ENCODE data around the gene PECR. TPM values are rescaled to one million over a fixed set of nuclear protein-coding genes. Genes with fewer than 3 reads are reported as not detected.
"Not testable (repeated sequence)": the region's sequence is repeated elsewhere in the genome, so short reads cannot be mapped to it uniquely, and the experiment has no call there.

PECR gene
- total RNA-seq, 1 donor, result 7.0 TPM

- no peak for DNase-seq (ENCODE audit: low read depth)
- H3K4me3 ChIP-seq (ENCODE audit: low read depth, low read length), result no peak overlapping the region
- TF ChIP-seq CTCF (IDR thresholded peaks at IDR 0.05; ENCODE audit: insufficient read depth, low read length), result no peak
These were observed 65.7 kb downstream of the PECR start for GRCh38 chr2:216015722-216016464.

DNA sequence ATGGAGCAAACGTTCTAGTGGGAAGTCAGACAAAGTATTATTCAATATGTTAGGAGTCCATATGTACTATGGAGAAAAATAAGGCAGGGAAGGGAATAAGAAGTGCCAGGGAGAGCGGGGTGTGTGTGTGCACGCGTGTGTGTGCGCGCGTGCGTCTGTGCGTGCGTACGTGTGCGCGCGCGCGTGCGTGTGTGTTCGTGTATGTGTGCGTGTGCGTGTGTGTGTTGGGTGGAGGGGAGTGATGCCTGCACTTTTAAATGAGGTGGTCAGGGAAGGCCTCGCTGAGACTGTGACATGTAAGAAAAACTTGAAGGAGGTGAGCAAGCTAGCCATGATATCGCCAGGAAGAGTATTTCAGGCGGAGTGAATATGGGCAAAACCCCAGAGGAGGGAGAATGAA is 66.6 kb downstream of the PECR start:
- no peak for TF ChIP-seq CTCF (IDR thresholded peaks at IDR 0.05; ENCODE audit: insufficient read depth, low read length)
- no peak for DNase-seq (ENCODE audit: low read depth)
- no peak overlapping the region for H3K4me3 ChIP-seq (ENCODE audit: low read depth, low read length)

DNA sequence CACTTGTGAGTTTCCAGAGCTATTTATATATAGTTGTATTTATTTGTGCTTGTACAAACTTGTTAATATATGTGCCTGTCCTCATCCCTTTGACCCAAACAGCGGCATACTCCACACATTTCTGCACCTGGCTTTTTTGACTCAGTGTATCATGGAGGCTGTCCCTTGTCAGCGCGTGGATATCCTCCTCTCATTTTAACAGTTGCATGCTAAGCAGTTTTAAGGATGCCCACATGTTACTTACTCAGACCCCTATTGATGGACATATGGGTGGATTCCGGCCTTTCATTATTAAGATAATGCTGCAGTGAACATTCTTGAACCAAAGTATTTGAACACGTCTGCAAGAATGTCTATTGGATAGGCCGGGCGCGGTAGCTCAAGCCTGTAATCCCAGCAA is 67.6 kb downstream of the PECR start:
- no peak for TF ChIP-seq CTCF (IDR thresholded peaks at IDR 0.05; ENCODE audit: insufficient read depth, low read length)
- DNase-seq (ENCODE audit: low read depth), result no peak
- no peak overlapping the region for H3K4me3 ChIP-seq (ENCODE audit: low read depth, low read length)

DNA sequence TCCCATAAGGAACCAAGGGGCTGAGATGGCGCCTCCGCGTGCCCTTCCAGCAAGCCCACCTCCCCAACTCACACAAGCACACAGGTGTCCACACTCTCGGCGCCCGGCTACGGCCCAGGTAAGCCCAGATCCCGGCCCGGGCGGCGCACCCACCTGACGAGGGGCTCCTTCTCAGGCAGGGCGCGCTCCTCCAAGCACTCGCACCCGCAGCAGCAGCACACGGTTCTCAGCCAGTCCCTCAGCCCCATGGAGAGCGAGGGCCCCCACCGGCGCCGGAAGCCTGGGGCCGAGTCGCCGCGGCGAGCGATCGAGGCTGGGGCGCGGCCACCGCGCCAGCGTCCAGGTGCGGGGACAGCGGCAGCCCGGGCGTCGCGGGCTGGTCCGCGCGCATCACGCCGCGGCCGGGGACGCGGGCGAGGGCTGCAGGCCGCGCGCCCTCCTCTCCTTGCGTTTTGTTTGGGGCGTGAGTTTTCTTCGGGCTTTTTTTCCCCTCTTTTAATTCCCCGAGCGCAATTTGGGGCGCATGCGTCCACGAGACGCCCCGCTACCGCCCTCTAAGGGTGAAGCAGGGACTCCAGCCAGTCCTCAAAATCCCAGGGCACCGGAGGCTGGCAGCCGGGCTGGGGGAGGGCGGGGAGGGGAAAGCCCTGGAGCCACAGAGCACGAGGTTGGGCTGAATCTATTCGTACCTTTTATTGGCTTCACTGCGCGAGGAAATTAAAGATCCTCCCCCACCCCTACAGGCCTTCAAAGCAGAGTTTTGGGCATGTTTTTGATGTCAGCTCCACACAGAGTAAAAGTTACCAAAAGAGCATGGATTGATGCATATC is 68.3 kb downstream of the PECR start, which contains the start of gene MREG:
Gene MREG, minus strand, starts transcription at position 472 of the 830 bp plus-strand sequence. Its CDS starts 224 bp downstream, at position 248.
- peak; percentile 68 for DNase-seq (ENCODE audit: low read depth)
- H3K4me3 ChIP-seq (ENCODE audit: low read depth, low read length), result peak within 1 kb of the TSS; percentile 69
- TF ChIP-seq CTCF (IDR thresholded peaks at IDR 0.05; ENCODE audit: insufficient read depth, low read length), result peak; percentile 84

- peak overlapping the region; percentile 69 for H3K4me3 ChIP-seq (ENCODE audit: low read depth, low read length)
- no peak for TF ChIP-seq CTCF (IDR thresholded peaks at IDR 0.05; ENCODE audit: insufficient read depth, low read length)
- no peak for DNase-seq (ENCODE audit: low read depth)
These were observed 68.9 kb downstream of the PECR start for GRCh38 chr2:216012830-216013079.

GRCh38 chr2:216012133-216012829 is 69.3 kb downstream of the PECR start:
- TF ChIP-seq CTCF (IDR thresholded peaks at IDR 0.05; ENCODE audit: insufficient read depth, low read length), result no peak
- no peak overlapping the region for H3K4me3 ChIP-seq (ENCODE audit: low read depth, low read length)
- DNase-seq (ENCODE audit: low read depth), result no peak

GRCh38 chr2:216009215-216009614 is 72.4 kb downstream of the PECR start:
- not testable (repeated sequence) for DNase-seq (ENCODE audit: low read depth); H3K4me3 ChIP-seq (ENCODE audit: low read depth, low read length)

Data from fibroblast of the aortic adventitia (primary cell).